ENCODE measurements around the gene CDC14A. TPM values are rescaled to one million over a fixed set of nuclear protein-coding genes. Genes with fewer than 3 reads are reported as not detected.

Gene CDC14A
- total and polyA plus RNA-seq, 12 donors: 0.85 to 19.2 (median 4.1) TPM

DNA sequence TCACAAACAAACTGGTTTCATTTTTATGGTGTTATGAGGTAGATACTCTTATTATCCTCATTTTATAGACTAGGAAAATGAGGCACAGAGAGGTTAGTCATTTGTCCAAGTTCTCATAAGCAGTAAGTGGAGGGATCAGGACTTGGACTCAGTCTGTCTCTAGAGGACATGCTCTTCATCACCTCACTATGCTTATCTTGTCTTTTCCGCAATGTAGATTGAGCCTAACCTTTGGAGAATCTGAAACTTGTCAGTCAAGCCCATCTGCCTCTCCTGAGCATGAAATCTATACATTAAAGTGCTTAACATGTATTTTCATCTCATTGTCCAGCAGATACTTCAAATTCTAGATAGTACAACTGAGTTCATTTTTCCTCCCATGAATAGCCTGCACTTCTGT is 11.8 kb upstream of the CDC14A start:
- Histone ChIP-seq H3K27me3 (no peaks in the 10 kb centered on the region), H3K27ac (no peak overlapping the region), H3K9me3 (replicated peaks in 1 of 3) (no peaks in the 10 kb centered on the region), H3K4me3 (no peak overlapping the region), H3K36me3 (replicated peaks in 1 of 2) (no peaks in the 10 kb centered on the region), H3K4me1 (replicated peaks in 1 of 2) (no peaks in the 10 kb centered on the region)
- 83 to 95% (median 89%) methylated on average over 1 of the region's 1 CpG for WGBS, 4 donors
- intact Hi-C loops (cut with DNase I): no loop called here
- TF ChIP-seq, protein P1, sequence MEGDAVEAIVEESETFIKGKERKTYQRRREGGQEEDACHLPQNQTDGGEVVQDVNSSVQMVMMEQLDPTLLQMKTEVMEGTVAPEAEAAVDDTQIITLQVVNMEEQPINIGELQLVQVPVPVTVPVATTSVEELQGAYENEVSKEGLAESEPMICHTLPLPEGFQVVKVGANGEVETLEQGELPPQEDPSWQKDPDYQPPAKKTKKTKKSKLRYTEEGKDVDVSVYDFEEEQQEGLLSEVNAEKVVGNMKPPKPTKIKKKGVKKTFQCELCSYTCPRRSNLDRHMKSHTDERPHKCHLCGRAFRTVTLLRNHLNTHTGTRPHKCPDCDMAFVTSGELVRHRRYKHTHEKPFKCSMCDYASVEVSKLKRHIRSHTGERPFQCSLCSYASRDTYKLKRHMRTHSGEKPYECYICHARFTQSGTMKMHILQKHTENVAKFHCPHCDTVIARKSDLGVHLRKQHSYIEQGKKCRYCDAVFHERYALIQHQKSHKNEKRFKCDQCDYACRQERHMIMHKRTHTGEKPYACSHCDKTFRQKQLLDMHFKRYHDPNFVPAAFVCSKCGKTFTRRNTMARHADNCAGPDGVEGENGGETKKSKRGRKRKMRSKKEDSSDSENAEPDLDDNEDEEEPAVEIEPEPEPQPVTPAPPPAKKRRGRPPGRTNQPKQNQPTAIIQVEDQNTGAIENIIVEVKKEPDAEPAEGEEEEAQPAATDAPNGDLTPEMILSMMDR (IDR thresholded peaks at IDR 0.05): no peak
- no peak for TF ChIP-seq POLR2A (IDR thresholded peaks at IDR 0.05)
- DNase-seq: no peak

DNA sequence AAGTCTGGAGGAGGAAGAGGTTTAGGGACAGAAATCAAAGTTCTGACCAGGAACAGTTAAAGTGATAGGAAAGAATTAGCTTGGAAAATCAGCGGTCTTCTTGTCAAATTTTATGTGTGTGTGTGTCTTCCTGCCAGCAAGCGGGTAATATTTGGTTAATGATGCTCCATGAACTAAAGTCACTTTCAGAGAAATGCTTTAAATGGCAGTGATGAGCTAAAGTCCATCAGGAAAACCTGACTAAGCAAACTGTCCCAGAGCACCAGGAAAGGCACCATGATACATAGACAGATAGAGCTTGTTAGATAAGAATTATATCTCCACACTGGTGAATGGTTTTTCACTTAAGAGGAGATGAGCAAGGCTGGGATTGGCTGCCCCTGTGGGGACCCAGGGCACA is 10.0 kb upstream of the CDC14A start:
- Histone ChIP-seq H3K4me1 (replicated peaks in 1 of 2) (no peaks in the 10 kb centered on the region), H3K36me3 (replicated peaks in 1 of 2) (no peaks in the 10 kb centered on the region), H3K27me3 (no peaks in the 10 kb centered on the region), H3K9me3 (replicated peaks in 1 of 3) (no peaks in the 10 kb centered on the region), H3K4me3 (no peak overlapping the region), H3K27ac (no peak overlapping the region)
- intact Hi-C loops (cut with DNase I): no loop called here
- DNase-seq: no peak
- 89 to 97% (median 91%) methylated on average over 2 of the region's 2 CpGs for WGBS, 4 donors
- TF ChIP-seq, protein P1 (IDR thresholded peaks at IDR 0.05): no peak
- no peak for TF ChIP-seq POLR2A (IDR thresholded peaks at IDR 0.05)

DNA sequence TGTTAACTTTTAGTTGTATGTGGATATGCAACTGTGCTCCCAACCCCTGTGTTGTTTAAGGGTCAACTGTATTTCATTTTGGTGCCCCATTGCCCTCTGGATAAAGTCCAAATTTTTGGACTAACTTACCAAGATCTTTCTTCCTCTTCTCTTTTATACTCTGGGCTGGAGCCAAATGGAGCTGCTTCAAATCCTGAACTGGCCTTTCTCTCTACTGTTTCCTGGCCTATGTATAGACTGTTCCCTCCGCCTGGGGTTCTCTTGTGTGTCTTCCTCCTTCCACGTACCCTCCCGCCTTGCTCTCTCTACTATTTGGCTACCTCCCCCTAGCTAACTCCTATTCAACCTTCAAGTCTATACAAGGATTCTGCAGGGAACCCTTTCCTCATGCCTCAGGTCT is 8.4 kb upstream of the CDC14A start:
- no peak overlapping the region for H3K27ac ChIP-seq
- DNase-seq: peak in 1 of 7 donors; percentile 7
- no peaks in the 10 kb centered on the region for H3K9me3 ChIP-seq (replicated peaks in 1 of 3)
- no peaks in the 10 kb centered on the region for H3K4me1 ChIP-seq (replicated peaks in 1 of 2)
- no peaks in the 10 kb centered on the region for H3K36me3 ChIP-seq (replicated peaks in 1 of 2)
- no peak for TF ChIP-seq POLR2A (IDR thresholded peaks at IDR 0.05)
- TF ChIP-seq, protein P1 (IDR thresholded peaks at IDR 0.05): no peak
- intact Hi-C loops (cut with DNase I): no loop called here
- no peak overlapping the region for H3K4me3 ChIP-seq
- 57 to 66% (median 64%) methylated on average over 3 of the region's 3 CpGs for WGBS, 4 donors
- H3K27me3 ChIP-seq: no peaks in the 10 kb centered on the region

DNA sequence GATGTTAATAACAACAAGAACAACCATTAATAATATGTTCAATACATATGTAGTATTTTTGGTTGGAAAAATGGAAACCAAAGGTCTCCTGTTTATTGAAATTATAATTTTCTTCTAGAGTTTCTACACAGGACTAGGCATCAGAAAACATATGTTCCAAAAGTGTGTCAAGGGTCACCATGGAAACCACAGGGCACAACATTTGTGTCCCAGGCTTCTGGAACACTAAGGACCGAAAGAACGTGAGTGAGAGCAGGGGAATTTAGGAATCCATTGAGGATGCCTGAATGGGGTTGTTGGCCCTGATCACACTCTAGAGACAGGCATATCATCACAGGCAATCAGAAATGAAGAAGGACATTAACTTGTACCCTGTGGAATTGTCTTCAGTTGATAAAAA is 7.5 kb upstream of the CDC14A start:
- DNase-seq: no peak
- intact Hi-C loops (cut with DNase I): no loop called here

DNA sequence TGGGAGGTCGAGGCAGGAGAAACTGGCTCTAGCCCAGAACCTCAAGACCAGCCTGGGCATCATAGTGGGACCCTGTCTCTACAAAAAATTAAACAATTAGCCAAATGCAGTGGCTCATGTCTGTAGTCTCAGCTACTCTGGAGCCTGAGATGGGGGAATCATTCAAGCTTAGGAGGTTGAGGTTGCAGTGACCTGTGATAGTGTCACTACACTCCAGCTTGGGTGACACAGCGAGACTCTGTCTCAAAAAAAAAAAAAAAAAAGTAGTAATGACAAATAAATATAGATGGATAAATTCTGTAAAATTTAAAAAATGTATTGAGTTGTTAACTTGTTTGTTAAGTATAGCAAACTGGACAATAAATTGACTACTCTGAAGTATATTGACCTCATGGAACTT is 5.9 kb upstream of the CDC14A start:
- 79 to 96% (median 86%) methylated on average over 2 of the region's 2 CpGs for WGBS, 4 donors
- Histone ChIP-seq H3K27me3 (no peaks in the 10 kb centered on the region), H3K4me1 (replicated peaks in 1 of 2) (no peaks in the 10 kb centered on the region), H3K27ac (no peak overlapping the region), H3K36me3 (replicated peaks in 1 of 2) (no peaks in the 10 kb centered on the region), H3K4me3 (no peak overlapping the region), H3K9me3 (replicated peaks in 1 of 3) (no peaks in the 10 kb centered on the region)
- no peak for DNase-seq
- intact Hi-C loops (cut with DNase I): no loop called here
- no peak for TF ChIP-seq POLR2A (IDR thresholded peaks at IDR 0.05)
- TF ChIP-seq, protein P1 (IDR thresholded peaks at IDR 0.05): no peak

More for the DNA sequence above, 7.5 kb upstream of the CDC14A start:
- Histone ChIP-seq H3K9me3 (replicated peaks in 1 of 3) (no peaks in the 10 kb centered on the region), H3K4me3 (no peak overlapping the region), H3K4me1 (replicated peaks in 1 of 2) (no peaks in the 10 kb centered on the region), H3K27ac (no peak overlapping the region), H3K36me3 (replicated peaks in 1 of 2) (no peaks in the 10 kb centered on the region), H3K27me3 (no peaks in the 10 kb centered on the region)
- TF ChIP-seq POLR2A (IDR thresholded peaks at IDR 0.05): no peak
- WGBS, 4 donors: 83 to 95% (median 86%) methylated on average over 2 of the region's 2 CpGs

Measured in adrenal gland (tissue), 12 donors.